ENCODE data around the gene TMEM183A.
"Not testable (repeated sequence)": the region's sequence is repeated elsewhere in the genome, so short reads cannot be mapped to it uniquely, and the experiment has no call there.

The TMEM183A gene

DNA sequence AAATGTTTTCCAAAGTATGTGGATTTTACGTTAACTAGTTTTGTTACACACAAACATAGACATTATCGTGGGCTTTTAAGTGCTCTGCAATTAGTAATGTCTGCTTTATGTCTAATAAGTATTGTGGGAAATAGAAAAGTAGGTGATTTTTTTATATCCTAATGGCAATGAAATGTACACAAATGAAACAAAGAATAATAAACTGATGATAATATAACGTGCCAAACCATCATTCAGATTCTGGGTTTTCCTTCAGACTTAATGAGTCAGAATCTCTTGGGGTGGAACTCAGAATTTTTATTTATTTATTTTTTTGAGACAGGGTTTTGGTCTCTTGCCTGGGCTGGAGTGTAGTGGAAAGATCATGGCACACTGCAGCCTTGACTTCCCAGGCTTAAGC lies 2.0 kb downstream of the TMEM183A start:
- ATAC-seq (ENCODE audit: low read depth) (no peak), DNase-seq (ENCODE audit: low spot score) (no peak)
- no peak overlapping the region for H3K4me3 ChIP-seq (ENCODE audit: severe bottlenecking)
- H3K4me1 ChIP-seq (ENCODE audit: insufficient read depth, poor library complexity, severe bottlenecking) = peaks cover 5% of the 10 kb centered on the region
- no peaks in the 10 kb centered on the region for H3K9me3 ChIP-seq (ENCODE audit: severe bottlenecking)
- TF ChIP-seq, protein P1, sequence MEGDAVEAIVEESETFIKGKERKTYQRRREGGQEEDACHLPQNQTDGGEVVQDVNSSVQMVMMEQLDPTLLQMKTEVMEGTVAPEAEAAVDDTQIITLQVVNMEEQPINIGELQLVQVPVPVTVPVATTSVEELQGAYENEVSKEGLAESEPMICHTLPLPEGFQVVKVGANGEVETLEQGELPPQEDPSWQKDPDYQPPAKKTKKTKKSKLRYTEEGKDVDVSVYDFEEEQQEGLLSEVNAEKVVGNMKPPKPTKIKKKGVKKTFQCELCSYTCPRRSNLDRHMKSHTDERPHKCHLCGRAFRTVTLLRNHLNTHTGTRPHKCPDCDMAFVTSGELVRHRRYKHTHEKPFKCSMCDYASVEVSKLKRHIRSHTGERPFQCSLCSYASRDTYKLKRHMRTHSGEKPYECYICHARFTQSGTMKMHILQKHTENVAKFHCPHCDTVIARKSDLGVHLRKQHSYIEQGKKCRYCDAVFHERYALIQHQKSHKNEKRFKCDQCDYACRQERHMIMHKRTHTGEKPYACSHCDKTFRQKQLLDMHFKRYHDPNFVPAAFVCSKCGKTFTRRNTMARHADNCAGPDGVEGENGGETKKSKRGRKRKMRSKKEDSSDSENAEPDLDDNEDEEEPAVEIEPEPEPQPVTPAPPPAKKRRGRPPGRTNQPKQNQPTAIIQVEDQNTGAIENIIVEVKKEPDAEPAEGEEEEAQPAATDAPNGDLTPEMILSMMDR (IDR thresholded peaks at IDR 0.05; ENCODE audit: poor library complexity, severe bottlenecking) = no peak
- no peaks in the 10 kb centered on the region for H3K27me3 ChIP-seq (ENCODE audit: insufficient read depth, poor library complexity, severe bottlenecking)
- no peak overlapping the region for H3K27ac ChIP-seq (ENCODE audit: poor library complexity, severe bottlenecking)
- peaks cover 56% of the 10 kb centered on the region for H3K36me3 ChIP-seq (ENCODE audit: low read depth)

DNA sequence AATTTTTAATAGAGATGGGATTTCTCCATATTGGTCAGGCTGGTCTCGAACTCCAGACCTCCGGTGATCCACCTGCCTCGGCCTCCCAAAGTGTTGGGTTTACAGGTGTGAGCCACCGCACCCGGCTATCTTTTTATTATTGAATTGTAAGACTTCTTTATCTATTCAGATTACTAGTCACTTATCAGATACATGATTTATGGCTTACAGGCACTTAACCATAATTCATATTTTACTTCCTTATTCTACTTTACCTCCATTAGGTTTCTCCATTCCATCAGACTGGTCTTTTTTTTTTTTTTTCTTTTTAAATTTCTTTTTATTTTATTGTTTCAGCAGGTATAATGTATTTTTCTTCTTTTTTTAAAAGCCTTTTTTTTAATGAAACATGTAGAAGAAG lies 4.4 kb downstream of the TMEM183A start:
- peaks cover 80% of the 10 kb centered on the region for H3K36me3 ChIP-seq (ENCODE audit: low read depth)

DNA sequence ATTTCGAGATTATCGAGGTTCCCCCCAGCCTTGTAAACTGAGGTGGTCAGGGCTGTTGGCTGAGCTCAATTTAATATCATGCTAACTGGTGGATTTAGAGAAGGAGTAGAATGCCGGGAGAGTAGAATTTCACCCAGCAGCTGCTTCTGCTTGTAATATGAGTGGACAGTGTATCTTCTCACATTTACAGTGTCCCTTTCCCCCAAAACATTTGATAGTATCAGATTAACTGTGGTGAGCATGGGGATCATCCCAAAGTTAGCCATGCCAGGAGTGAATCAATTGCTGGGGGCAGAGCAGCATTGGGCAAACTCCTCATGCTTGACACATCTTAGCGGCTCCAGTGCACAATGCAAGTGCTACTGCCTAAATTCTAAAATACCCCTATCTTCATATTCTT lies 9.9 kb downstream of the TMEM183A start:
- ATAC-seq (ENCODE audit: low read depth) = no peak
- TF ChIP-seq, protein P1 (IDR thresholded peaks at IDR 0.05; ENCODE audit: poor library complexity, severe bottlenecking) = no peak
- DNase-seq (ENCODE audit: low spot score) = no peak
- Histone ChIP-seq H3K9me3 (ENCODE audit: severe bottlenecking) (no peaks in the 10 kb centered on the region), H3K4me1 (ENCODE audit: insufficient read depth, poor library complexity, severe bottlenecking) (no peaks in the 10 kb centered on the region), H3K36me3 (ENCODE audit: low read depth) (peaks cover 94% of the 10 kb centered on the region), H3K27me3 (ENCODE audit: insufficient read depth, poor library complexity, severe bottlenecking) (no peaks in the 10 kb centered on the region), H3K27ac (ENCODE audit: poor library complexity, severe bottlenecking) (no peak overlapping the region), H3K4me3 (ENCODE audit: severe bottlenecking) (no peak overlapping the region)

More for the DNA sequence above, 4.4 kb downstream of the TMEM183A start:
- ATAC-seq (ENCODE audit: low read depth) (no peak), DNase-seq (ENCODE audit: low spot score) (no peak)
- H3K4me1 ChIP-seq (ENCODE audit: insufficient read depth, poor library complexity, severe bottlenecking) = peaks cover 5% of the 10 kb centered on the region
- TF ChIP-seq, protein P1 (IDR thresholded peaks at IDR 0.05; ENCODE audit: poor library complexity, severe bottlenecking) = no peak
- H3K27me3 ChIP-seq (ENCODE audit: insufficient read depth, poor library complexity, severe bottlenecking) = no peaks in the 10 kb centered on the region
- no peaks in the 10 kb centered on the region for H3K9me3 ChIP-seq (ENCODE audit: severe bottlenecking)
- no peak overlapping the region for H3K4me3 ChIP-seq (ENCODE audit: severe bottlenecking)
- H3K27ac ChIP-seq (ENCODE audit: poor library complexity, severe bottlenecking) = no peak overlapping the region

DNA sequence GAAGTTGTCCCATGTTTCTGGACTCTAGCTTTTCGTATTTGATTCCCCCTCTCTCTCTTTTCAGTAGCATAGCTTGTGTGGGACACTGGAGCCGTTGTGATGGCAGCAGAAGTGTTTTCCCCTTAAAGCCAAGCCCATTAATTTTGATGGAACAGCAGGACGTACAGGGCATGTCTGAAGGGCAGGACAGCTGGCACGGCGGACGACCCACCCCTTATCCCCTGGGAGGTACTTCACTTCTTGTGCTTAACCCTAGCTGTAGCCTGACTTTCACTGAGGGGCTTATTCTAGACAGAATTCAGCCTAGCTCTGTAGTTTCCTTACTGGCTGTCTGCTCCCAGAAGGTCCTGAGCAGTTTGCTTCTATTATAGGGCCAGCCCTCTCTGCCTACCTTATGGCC lies 10.5 kb downstream of the TMEM183A start:
- no peak for ATAC-seq (ENCODE audit: low read depth)
- peaks cover 94% of the 10 kb centered on the region for H3K36me3 ChIP-seq (ENCODE audit: low read depth)
- H3K27ac ChIP-seq (ENCODE audit: poor library complexity, severe bottlenecking) = no peak overlapping the region
- no peaks in the 10 kb centered on the region for H3K27me3 ChIP-seq (ENCODE audit: insufficient read depth, poor library complexity, severe bottlenecking)
- no peaks in the 10 kb centered on the region for H3K4me1 ChIP-seq (ENCODE audit: insufficient read depth, poor library complexity, severe bottlenecking)
- TF ChIP-seq, protein P1 (IDR thresholded peaks at IDR 0.05; ENCODE audit: poor library complexity, severe bottlenecking) = no peak
- H3K4me3 ChIP-seq (ENCODE audit: severe bottlenecking) = no peak overlapping the region
- no peak for DNase-seq (ENCODE audit: low spot score)
- H3K9me3 ChIP-seq (ENCODE audit: severe bottlenecking) = no peaks in the 10 kb centered on the region

DNA sequence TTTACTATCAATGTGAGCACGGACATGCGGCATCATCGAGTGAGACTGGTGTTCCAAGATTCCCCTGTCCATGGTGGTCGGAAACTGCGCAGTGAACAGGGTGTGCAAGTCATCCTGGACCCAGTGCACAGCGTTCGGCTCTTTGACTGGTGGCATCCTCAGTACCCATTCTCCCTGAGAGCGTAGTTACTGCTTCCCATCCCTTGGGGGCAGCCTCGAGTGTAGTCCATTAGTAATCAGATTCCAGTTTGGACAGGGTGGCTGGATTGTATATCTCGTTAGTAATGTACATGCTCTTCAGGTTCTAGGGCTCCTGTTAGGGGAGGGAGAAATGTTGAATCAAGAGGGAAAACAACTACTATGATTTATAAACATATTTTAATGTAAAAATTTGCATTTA lies 15.7 kb downstream of the TMEM183A start:
- H3K4me1 ChIP-seq (ENCODE audit: insufficient read depth, poor library complexity, severe bottlenecking); H3K4me3 ChIP-seq (ENCODE audit: severe bottlenecking); DNase-seq (ENCODE audit: low spot score); H3K27ac ChIP-seq (ENCODE audit: poor library complexity, severe bottlenecking); H3K9me3 ChIP-seq (ENCODE audit: severe bottlenecking); ATAC-seq (ENCODE audit: low read depth); H3K27me3 ChIP-seq (ENCODE audit: insufficient read depth, poor library complexity, severe bottlenecking): not testable (repeated sequence)
- peaks cover 56% of the 10 kb centered on the region for H3K36me3 ChIP-seq (ENCODE audit: low read depth)
- TF ChIP-seq, protein P1 (IDR thresholded peaks at IDR 0.05; ENCODE audit: poor library complexity, severe bottlenecking) = peak; percentile 27
